Adrenal gland (tissue), 5 donors: ENCODE results near the gene L3MBTL1.

Source experiments
- CTCF ChIP-seq, 6 experiments: fragments of 450-650 bp in 4 of 6; fragments of 200-600 bp in 2 of 6; sonication (generic) in 1 of 6; IDR thresholded peaks; 1 replicate in 5 of 6; 2 replicates in 1 of 6; pipeline versions ENCODE4 v1.5.1 to v1.8.0; 2016 to 2021; ENCODE audit warnings: antibody characterized with exemption in 6 of 6, mild to moderate bottlenecking in 2 of 6, moderate library complexity in 1 of 6
- POLR2A ChIP-seq, 2 donors: fragments of 450-650 bp; IDR thresholded peaks; one replicate each; pipeline ENCODE4 v1.6.1; 2017; ENCODE audit warnings: antibody characterized with exemption in 2 of 2, mild to moderate bottlenecking in 2 of 2, moderate library complexity in 1 of 2
- donor health status: DM: no; HTN: no; CAD: no.

DNA sequence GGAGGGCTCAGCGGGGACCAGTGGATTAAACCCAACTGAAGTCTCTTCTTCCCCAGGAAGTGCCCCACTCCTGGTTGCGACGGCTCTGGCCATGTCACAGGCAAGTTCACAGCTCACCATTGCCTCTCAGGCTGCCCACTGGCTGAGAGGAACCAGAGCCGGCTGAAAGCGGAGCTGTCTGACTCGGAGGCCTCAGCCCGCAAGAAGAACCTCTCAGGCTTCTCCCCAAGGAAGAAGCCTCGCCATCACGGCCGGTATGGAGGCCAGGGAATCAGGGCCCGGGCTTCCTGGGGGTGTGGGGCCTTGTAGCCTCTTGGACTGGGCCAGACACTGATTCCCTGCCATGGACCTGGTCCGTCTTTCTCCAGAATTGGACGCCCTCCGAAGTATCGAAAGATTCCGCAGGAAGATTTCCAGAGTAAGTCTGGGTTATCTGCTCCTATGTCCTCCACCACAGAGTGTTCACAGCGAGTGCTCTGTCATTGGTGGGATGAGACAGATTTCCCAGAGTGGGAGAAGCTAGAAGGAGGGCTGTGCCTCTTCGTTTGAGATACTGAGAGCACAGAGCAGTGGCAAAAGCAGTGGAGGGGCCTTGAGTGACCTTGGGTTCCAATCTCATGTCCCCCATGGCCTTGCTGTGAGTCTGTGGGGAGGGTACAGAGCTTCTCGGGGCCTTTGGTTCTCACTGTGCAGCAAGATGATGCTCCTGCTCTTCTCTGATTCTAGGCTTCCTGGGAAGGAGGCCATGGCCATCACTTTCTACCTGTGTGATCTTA is 28.7 kb downstream of the L3MBTL1 start:
- TF ChIP-seq CTCF (IDR thresholded peaks at IDR 0.05) (no peak), POLR2A (IDR thresholded peaks at IDR 0.05) (no peak)
